HEK293 (cell line): ENCODE results near the gene RASSF10.

Experiments used
- CTCF ChIA-PET: fragments of 350-600 bp; formaldehyde crosslinking; extraction: SDS; loops from one replicate; lab custom pipeline; 2021; ENCODE audit warnings: antibody characterized with exemption; lab: Yijun Ruan, JAX
- POLR2A ChIA-PET: fragments of 300-600 bp; formaldehyde crosslinking; extraction: SDS; loops from one replicate; lab custom pipeline; 2020; ENCODE audit warnings: antibody characterized with exemption, inconsistent platforms; lab: Yijun Ruan, JAX
- H3K27ac ChIP-seq: fragments of 200-500 bp; sonication (Bioruptor generic); 2 replicates; pipeline ENCODE4 v1.5.1; 2014; ENCODE audit warnings: low read depth, low read length, control low read depth, inconsistent platforms; ENCODE audit errors: extremely low read depth
- H3K36me3 ChIP-seq, 2 experiments: fragments of 200-500 bp in 1 of 2; sonication (Bioruptor generic) in 1 of 2; 1 replicate in 1 of 2; 2 replicates in 1 of 2; pipeline ENCODE4 v1.5.1; 2014 to 2017; ENCODE audit warnings: inconsistent platforms in 2 of 2, low read length in 2 of 2; ENCODE audit not compliant: control insufficient read depth in 2 of 2, insufficient read depth in 1 of 2
- H3K4me1 ChIP-seq: fragments of 200-500 bp; sonication (Bioruptor generic); 2 replicates; pipeline ENCODE4 v1.5.1; 2014; ENCODE audit warnings: mild to moderate bottlenecking, low read length, inconsistent platforms; ENCODE audit not compliant: control insufficient read depth, insufficient read depth
- H3K4me3 ChIP-seq: 2 replicates; pipeline ENCODE4 v1.5.1; 2011; ENCODE audit warnings: low read depth, mild to moderate bottlenecking, control low read depth, low read length, moderate library complexity
- H3K9me3 ChIP-seq: fragments of 200-500 bp; sonication (Bioruptor generic); 2 replicates; pipeline ENCODE4 v1.5.1; 2014; ENCODE audit warnings: low read depth, low read length, inconsistent platforms; ENCODE audit not compliant: control insufficient read depth, insufficient read depth
- AEBP2 ChIP-seq: fragments of 450-650 bp; formaldehyde crosslinking; IDR thresholded peaks from 2 replicates; pipeline ENCODE4 v1.5.1; 2016; ENCODE audit warnings: missing biosample characterization, missing genetic modification characterization, borderline replicate concordance
- KLF1 ChIP-seq: fragments of 450-650 bp; formaldehyde crosslinking; IDR thresholded peaks from 2 replicates; pipeline ENCODE4 v1.5.1; 2016; ENCODE audit warnings: missing biosample characterization, missing genetic modification characterization
- MZF1 ChIP-seq: fragments of 450-650 bp; formaldehyde crosslinking; IDR thresholded peaks from 2 replicates; pipeline ENCODE4 v1.5.1; 2017; ENCODE audit warnings: missing biosample characterization, missing genetic modification characterization, borderline replicate concordance
- PRDM10 ChIP-seq: fragments of 450-650 bp; formaldehyde crosslinking; IDR thresholded peaks from 2 replicates; pipeline ENCODE4 v1.5.1; 2016; ENCODE audit warnings: missing biosample characterization, missing genetic modification characterization
- REPIN1 ChIP-seq: fragments of 450-650 bp; formaldehyde crosslinking; IDR thresholded peaks from 2 replicates; pipeline ENCODE4 v1.5.1; 2017; ENCODE audit warnings: missing biosample characterization, missing genetic modification characterization, low read depth
- ZBTB20 ChIP-seq: fragments of 450-650 bp; formaldehyde crosslinking; IDR thresholded peaks from 2 replicates; pipeline ENCODE4 v1.5.1; 2016; ENCODE audit warnings: missing biosample characterization, missing genetic modification characterization
- ZBTB49 ChIP-seq: fragments of 450-650 bp; formaldehyde crosslinking; IDR thresholded peaks from 2 replicates; pipeline ENCODE4 v1.5.1; 2016; ENCODE audit warnings: missing biosample characterization, missing genetic modification characterization, low read depth
- ZNF133 ChIP-seq: fragments of 450-650 bp; formaldehyde crosslinking; IDR thresholded peaks from 2 replicates; pipeline ENCODE4 v1.5.1; 2016; ENCODE audit warnings: missing biosample characterization, missing genetic modification characterization
- ZNF138 ChIP-seq: fragments of 450-650 bp; formaldehyde crosslinking; IDR thresholded peaks from 2 replicates; pipeline ENCODE4 v1.5.1; 2016; ENCODE audit warnings: missing biosample characterization, missing genetic modification characterization, borderline replicate concordance
- ZNF169 ChIP-seq: fragments of 450-650 bp; formaldehyde crosslinking; IDR thresholded peaks from 2 replicates; pipeline ENCODE4 v1.5.1; 2016; ENCODE audit warnings: missing biosample characterization, missing genetic modification characterization
- ZNF174 ChIP-seq: fragments of 450-650 bp; formaldehyde crosslinking; IDR thresholded peaks from 2 replicates; pipeline ENCODE4 v1.5.0; 2017; ENCODE audit warnings: missing biosample characterization, mild to moderate bottlenecking, missing genetic modification characterization
- ZNF23 ChIP-seq: fragments of 450-650 bp; formaldehyde crosslinking; IDR thresholded peaks from 2 replicates; pipeline ENCODE4 v1.5.1; 2016; ENCODE audit warnings: missing biosample characterization, missing genetic modification characterization, borderline replicate concordance
- ZNF280D ChIP-seq: fragments of 450-650 bp; formaldehyde crosslinking; IDR thresholded peaks from 2 replicates; pipeline ENCODE4 v1.5.1; 2016; ENCODE audit warnings: missing biosample characterization, missing genetic modification characterization
- ZNF292 ChIP-seq: fragments of 450-650 bp; formaldehyde crosslinking; IDR thresholded peaks from 2 replicates; pipeline ENCODE4 v1.5.1; 2016; ENCODE audit warnings: low read depth, missing biosample characterization, missing genetic modification characterization, borderline replicate concordance
- ZNF394 ChIP-seq: fragments of 450-650 bp; formaldehyde crosslinking; IDR thresholded peaks from 2 replicates; pipeline ENCODE4 v1.5.1; 2016; ENCODE audit warnings: missing biosample characterization, missing genetic modification characterization, mild to moderate bottlenecking, moderate library complexity, borderline replicate concordance
- ZNF510 ChIP-seq: fragments of 450-650 bp; formaldehyde crosslinking; IDR thresholded peaks from 2 replicates; pipeline ENCODE4 v1.5.1; 2018; ENCODE audit warnings: mild to moderate bottlenecking, missing genetic modification characterization, missing biosample characterization; ENCODE audit not compliant: insufficient replicate concordance
- ZNF561 ChIP-seq: fragments of 450-650 bp; IDR thresholded peaks from 2 replicates; pipeline ENCODE4 v1.5.1; 2018; ENCODE audit warnings: missing biosample characterization, missing genetic modification characterization, borderline replicate concordance
- ZNF600 ChIP-seq: fragments of 450-650 bp; formaldehyde crosslinking; IDR thresholded peaks from 2 replicates; pipeline ENCODE4 v1.5.1; 2016; ENCODE audit warnings: missing biosample characterization, missing genetic modification characterization
- ZNF621 ChIP-seq: fragments of 450-650 bp; formaldehyde crosslinking; IDR thresholded peaks from 2 replicates; pipeline ENCODE4 v1.5.1; 2017; ENCODE audit warnings: missing biosample characterization, missing genetic modification characterization
- ZNF629 ChIP-seq: fragments of 450-650 bp; formaldehyde crosslinking; IDR thresholded peaks from 2 replicates; pipeline ENCODE4 v1.5.1; 2017; ENCODE audit warnings: missing biosample characterization, missing genetic modification characterization

Gene RASSF10

GRCh38 chr11:13008061-13008435 is 1.1 kb upstream of the RASSF10 start (continued):
- TF ChIP-seq ZNF292 (no peak), ZNF174 (tag by site-specific recombination) (no peak), ZNF133 (tag by site-specific recombination) (no peak), ZNF621 (no peak), ZNF510 (tag by site-specific recombination) (no peak), AEBP2 (tag by site-specific recombination) (no peak)
- TF ChIP-seq, all 188 proteins: peak for 0

- Histone ChIP-seq H3K27ac (no peak overlapping the region), H3K4me1 (no peaks in the 10 kb centered on the region), H3K36me3 (no peaks in the 10 kb centered on the region), H3K4me3 (peak overlapping the region; percentile 47), H3K9me3 (no peaks in the 10 kb centered on the region)
- TF ChIP-seq ZNF600 (tag by site-specific recombination) (0 out of 2 replicates have a peak, but pooled peaks have one; percentile 0), ZNF561 (tag by site-specific recombination) (no peak)
- ChIA-PET CTCF (no interaction called here), POLR2A (no interaction called here)
Measured at GRCh38 chr11:13009476-13009920, 382 bp downstream of the RASSF10 start.

- POLR2A ChIA-PET, result no interaction called here
- Histone ChIP-seq H3K9me3 (no peaks in the 10 kb centered on the region), H3K4me3 (peak overlapping the region; percentile 47), H3K27ac (no peak overlapping the region), H3K36me3 (no peaks in the 10 kb centered on the region), H3K4me1 (no peaks in the 10 kb centered on the region)
- CTCF ChIA-PET, result interaction anchor here (1.0 kb wide), 1 partner anchor 45 kb away, joined by 3 read pairs; no protein-coding TSS in a partner anchor
- TF ChIP-seq ZNF280D, result no peak
- TF ChIP-seq KLF1 (tag by site-specific recombination), result no peak
- no peak for TF ChIP-seq ZNF394 (tag by site-specific recombination)
- no peak for TF ChIP-seq ZBTB20 (tag by site-specific recombination)
- TF ChIP-seq ZNF621, result no peak
- no peak for TF ChIP-seq MZF1 (tag by site-specific recombination)
- no peak for TF ChIP-seq ZNF138 (tag by site-specific recombination)
- TF ChIP-seq ZNF169 (tag by site-specific recombination), result no peak
- no peak for TF ChIP-seq PRDM10 (tag by site-specific recombination)
- no peak for TF ChIP-seq ZBTB49 (tag by site-specific recombination)
- no peak for TF ChIP-seq REPIN1
- no peak for TF ChIP-seq ZNF629
- TF ChIP-seq ZNF23 (tag by site-specific recombination), result no peak
Measured at GRCh38 chr11:13009921-13010748, 1.0 kb downstream of the RASSF10 start.
